ENCODE measurements around the gene BMP4.
A peak's percentile ranks its signal among the peaks of the same experiment; 100 is the strongest.

The BMP4 gene

GRCh38 chr14:53964249-53964648 is 7.6 kb upstream of the BMP4 start:
- H3K4me1 ChIP-seq (ENCODE audit: control insufficient read depth, insufficient read depth, low read length, unreplicated experiment): no peaks in the 10 kb centered on the region
- no peaks in the 10 kb centered on the region for H3K36me3 ChIP-seq (ENCODE audit: insufficient read depth, low read length)
- no peak overlapping the region for H3K27ac ChIP-seq (ENCODE audit: low read depth, low read length)
- no peak overlapping the region for H2AFZ ChIP-seq (ENCODE audit: low read length, unreplicated experiment)
- H3K4me3 ChIP-seq (ENCODE audit: low read depth, low read length): no peak overlapping the region
- peaks cover 52% of the 10 kb centered on the region for H3K27me3 ChIP-seq (ENCODE audit: insufficient read depth, low read length)
- no peaks in the 10 kb centered on the region for H3K79me2 ChIP-seq (ENCODE audit: control insufficient read depth, insufficient read depth, low read length, unreplicated experiment)

GRCh38 chr14:53963320-53964227 is 6.9 kb upstream of the BMP4 start:
- peak overlapping the region; percentile 67 for H2AFZ ChIP-seq (ENCODE audit: low read length, unreplicated experiment)
- H3K4me1 ChIP-seq (ENCODE audit: control insufficient read depth, insufficient read depth, low read length, unreplicated experiment): no peaks in the 10 kb centered on the region
- no peaks in the 10 kb centered on the region for H3K36me3 ChIP-seq (ENCODE audit: insufficient read depth, low read length)
- no peaks in the 10 kb centered on the region for H3K79me2 ChIP-seq (ENCODE audit: control insufficient read depth, insufficient read depth, low read length, unreplicated experiment)
- peaks cover 59% of the 10 kb centered on the region for H3K27me3 ChIP-seq (ENCODE audit: insufficient read depth, low read length)
- H3K4me3 ChIP-seq (ENCODE audit: low read depth, low read length): peak overlapping the region; percentile 67
- H3K27ac ChIP-seq (ENCODE audit: low read depth, low read length): no peak overlapping the region

DNA sequence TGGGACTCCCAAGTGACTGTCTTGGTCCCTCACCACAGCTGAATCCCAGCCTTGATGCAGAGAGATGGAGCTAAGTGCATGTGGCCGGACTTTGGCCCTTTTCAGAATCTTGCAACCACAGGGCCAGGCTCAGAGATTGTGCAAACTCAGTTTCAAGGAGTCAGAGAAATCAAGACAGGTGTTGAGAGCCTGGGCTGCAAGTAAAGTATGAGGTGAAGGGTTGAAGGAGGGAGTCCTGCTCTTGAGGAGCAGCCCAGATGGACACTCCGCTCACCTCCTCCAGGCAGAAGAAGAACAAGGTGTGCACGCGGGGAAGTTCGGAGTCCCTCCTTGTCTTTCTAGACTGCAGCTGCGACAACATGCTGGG is 6.3 kb upstream of the BMP4 start:
- no peak overlapping the region for H3K27ac ChIP-seq (ENCODE audit: low read depth, low read length)
- peaks cover 62% of the 10 kb centered on the region for H3K27me3 ChIP-seq (ENCODE audit: insufficient read depth, low read length)
- peak overlapping the region; percentile 67 for H2AFZ ChIP-seq (ENCODE audit: low read length, unreplicated experiment)
- H3K4me1 ChIP-seq (ENCODE audit: control insufficient read depth, insufficient read depth, low read length, unreplicated experiment): no peaks in the 10 kb centered on the region
- no peaks in the 10 kb centered on the region for H3K79me2 ChIP-seq (ENCODE audit: control insufficient read depth, insufficient read depth, low read length, unreplicated experiment)
- no peaks in the 10 kb centered on the region for H3K36me3 ChIP-seq (ENCODE audit: insufficient read depth, low read length)
- H3K4me3 ChIP-seq (ENCODE audit: low read depth, low read length): peak overlapping the region; percentile 67

DNA sequence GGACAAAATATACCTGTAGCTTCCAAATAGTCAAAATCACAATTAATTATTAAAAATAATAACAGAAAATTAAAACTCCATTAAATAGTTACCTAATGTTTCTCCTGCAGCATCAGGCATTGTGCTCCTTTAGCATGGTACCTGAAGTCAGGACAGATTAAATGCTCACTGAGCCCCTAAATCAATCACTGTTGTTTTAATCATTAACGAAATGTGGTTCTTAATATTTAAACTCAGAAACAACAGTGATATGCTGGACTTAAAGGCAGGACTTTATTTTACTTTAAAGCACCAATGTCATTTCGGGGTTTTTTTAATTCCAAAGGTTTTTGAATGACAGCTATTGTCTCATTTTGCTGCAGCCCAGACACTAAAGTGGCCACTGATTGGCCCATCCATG is 2.0 kb upstream of the BMP4 start:
- no peak overlapping the region for H3K27ac ChIP-seq (ENCODE audit: low read depth, low read length)
- H3K4me1 ChIP-seq (ENCODE audit: control insufficient read depth, insufficient read depth, low read length, unreplicated experiment): no peaks in the 10 kb centered on the region
- H3K79me2 ChIP-seq (ENCODE audit: control insufficient read depth, insufficient read depth, low read length, unreplicated experiment): no peaks in the 10 kb centered on the region
- no peak overlapping the region for H3K4me3 ChIP-seq (ENCODE audit: low read depth, low read length)
- H3K36me3 ChIP-seq (ENCODE audit: insufficient read depth, low read length): no peaks in the 10 kb centered on the region
- no peak overlapping the region for H2AFZ ChIP-seq (ENCODE audit: low read length, unreplicated experiment)
- H3K27me3 ChIP-seq (ENCODE audit: insufficient read depth, low read length): peaks cover 81% of the 10 kb centered on the region

DNA sequence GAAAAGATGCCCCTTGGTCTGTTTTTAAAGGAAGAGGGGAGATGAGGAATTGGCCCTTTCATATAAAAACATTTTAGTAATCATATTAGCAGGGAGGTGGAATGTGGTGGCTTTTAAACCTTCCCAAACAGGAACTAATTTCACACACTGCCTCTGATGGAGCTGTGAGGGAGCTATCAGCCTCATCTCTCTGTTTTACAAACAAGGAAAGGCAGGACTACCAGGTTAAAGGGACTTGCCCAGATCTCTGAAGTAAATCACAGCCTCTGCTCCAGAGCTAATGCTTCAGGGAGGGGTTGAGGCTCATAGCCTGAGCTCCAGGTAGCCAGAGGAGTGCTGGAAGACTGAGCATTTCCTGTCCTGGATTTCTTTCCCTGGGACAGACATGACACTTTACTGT is 1.1 kb upstream of the BMP4 start:
- Histone ChIP-seq H3K4me3 (ENCODE audit: low read depth, low read length) (no peak overlapping the region), H2AFZ (ENCODE audit: low read length, unreplicated experiment) (no peak overlapping the region), H3K4me1 (ENCODE audit: control insufficient read depth, insufficient read depth, low read length, unreplicated experiment) (no peaks in the 10 kb centered on the region), H3K79me2 (ENCODE audit: control insufficient read depth, insufficient read depth, low read length, unreplicated experiment) (no peaks in the 10 kb centered on the region), H3K27me3 (ENCODE audit: insufficient read depth, low read length) (peaks cover 72% of the 10 kb centered on the region), H3K27ac (ENCODE audit: low read depth, low read length) (no peak overlapping the region), H3K36me3 (ENCODE audit: insufficient read depth, low read length) (no peaks in the 10 kb centered on the region)

GRCh38 chr14:53955671-53956426 is 776 bp downstream of the BMP4 start:
- Histone ChIP-seq H3K27ac (ENCODE audit: low read depth, low read length) (no peak overlapping the region), H3K4me1 (ENCODE audit: control insufficient read depth, insufficient read depth, low read length, unreplicated experiment) (no peaks in the 10 kb centered on the region), H3K27me3 (ENCODE audit: insufficient read depth, low read length) (peaks cover 69% of the 10 kb centered on the region), H3K79me2 (ENCODE audit: control insufficient read depth, insufficient read depth, low read length, unreplicated experiment) (no peaks in the 10 kb centered on the region), H2AFZ (ENCODE audit: low read length, unreplicated experiment) (peak overlapping the region; percentile 59), H3K36me3 (ENCODE audit: insufficient read depth, low read length) (no peaks in the 10 kb centered on the region), H3K4me3 (ENCODE audit: low read depth, low read length) (peak overlapping the region; percentile 81)

GRCh38 chr14:53955229-53955556 is 1.4 kb downstream of the BMP4 start:
- H3K27ac ChIP-seq (ENCODE audit: low read depth, low read length): no peak overlapping the region
- no peaks in the 10 kb centered on the region for H3K36me3 ChIP-seq (ENCODE audit: insufficient read depth, low read length)
- H3K4me3 ChIP-seq (ENCODE audit: low read depth, low read length): peak overlapping the region; percentile 81
- peaks cover 62% of the 10 kb centered on the region for H3K27me3 ChIP-seq (ENCODE audit: insufficient read depth, low read length)
- H3K79me2 ChIP-seq (ENCODE audit: control insufficient read depth, insufficient read depth, low read length, unreplicated experiment): no peaks in the 10 kb centered on the region
- peak overlapping the region; percentile 59 for H2AFZ ChIP-seq (ENCODE audit: low read length, unreplicated experiment)
- no peaks in the 10 kb centered on the region for H3K4me1 ChIP-seq (ENCODE audit: control insufficient read depth, insufficient read depth, low read length, unreplicated experiment)

- Histone ChIP-seq H3K79me2 (ENCODE audit: control insufficient read depth, insufficient read depth, low read length, unreplicated experiment) (no peaks in the 10 kb centered on the region), H3K4me3 (ENCODE audit: low read depth, low read length) (peak overlapping the region; percentile 81), H3K27me3 (ENCODE audit: insufficient read depth, low read length) (peaks cover 57% of the 10 kb centered on the region), H3K27ac (ENCODE audit: low read depth, low read length) (no peak overlapping the region), H3K36me3 (ENCODE audit: insufficient read depth, low read length) (no peaks in the 10 kb centered on the region), H3K4me1 (ENCODE audit: control insufficient read depth, insufficient read depth, low read length, unreplicated experiment) (no peaks in the 10 kb centered on the region), H2AFZ (ENCODE audit: low read length, unreplicated experiment) (peak overlapping the region; percentile 91)
Observed at GRCh38 chr14:53954551-53955228, 1.9 kb downstream of the BMP4 start.

- no peak overlapping the region for H3K27ac ChIP-seq (ENCODE audit: low read depth, low read length)
- H3K27me3 ChIP-seq (ENCODE audit: insufficient read depth, low read length): peaks cover 51% of the 10 kb centered on the region
- H2AFZ ChIP-seq (ENCODE audit: low read length, unreplicated experiment): peak overlapping the region; percentile 91
- H3K36me3 ChIP-seq (ENCODE audit: insufficient read depth, low read length): no peaks in the 10 kb centered on the region
- peak overlapping the region; percentile 81 for H3K4me3 ChIP-seq (ENCODE audit: low read depth, low read length)
- H3K4me1 ChIP-seq (ENCODE audit: control insufficient read depth, insufficient read depth, low read length, unreplicated experiment): no peaks in the 10 kb centered on the region
- H3K79me2 ChIP-seq (ENCODE audit: control insufficient read depth, insufficient read depth, low read length, unreplicated experiment): no peaks in the 10 kb centered on the region
Observed at GRCh38 chr14:53953828-53954550, 2.6 kb downstream of the BMP4 start.

All from ACC112 (cell line).